Jurkat, Clone E6-1 (cell line): ENCODE data around the gene CEACAM19.
"Not testable (repeated sequence)": the region's sequence is repeated elsewhere in the genome, so short reads cannot be mapped to it uniquely, and the experiment has no call there.

Experiments
- DNase-seq: peaks from one replicate; pipeline ENCODE4 v3.0.0-alpha.2; 2011; ENCODE audit warnings: low read depth, low spot score
- H3K4me3 ChIP-seq: 2 replicates; pipeline ENCODE4 v1.5.1; 2011; ENCODE audit warnings: mild to moderate bottlenecking, low read length, control low read depth, moderate library complexity

CEACAM19 gene

GRCh38 chr19:44692379-44692721, 21.1 kb downstream of the CEACAM19 start:
- DNase-seq, result no peak
- no peak overlapping the region for H3K4me3 ChIP-seq

DNA sequence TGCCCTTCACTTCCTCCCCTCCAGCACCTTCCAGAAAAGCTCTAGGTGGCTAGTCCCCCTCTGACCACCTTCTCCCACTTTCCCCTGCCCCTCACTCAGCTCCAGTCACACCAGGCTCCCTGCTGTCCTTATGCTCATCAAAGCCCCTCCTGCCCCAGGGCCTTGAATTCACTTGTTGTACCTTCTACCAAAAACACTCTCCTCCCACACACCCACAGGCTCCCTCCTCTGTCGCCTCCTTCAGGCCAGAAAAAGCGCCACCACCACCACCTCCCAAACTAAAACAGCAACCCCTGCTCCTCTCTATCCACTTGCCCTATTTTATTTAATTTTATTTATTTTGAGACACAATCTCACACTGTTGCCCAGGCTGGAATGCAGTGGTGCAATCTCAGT, 22.9 kb downstream of the CEACAM19 start:
- H3K4me3 ChIP-seq, result no peak overlapping the region
- no peak for DNase-seq

DNA sequence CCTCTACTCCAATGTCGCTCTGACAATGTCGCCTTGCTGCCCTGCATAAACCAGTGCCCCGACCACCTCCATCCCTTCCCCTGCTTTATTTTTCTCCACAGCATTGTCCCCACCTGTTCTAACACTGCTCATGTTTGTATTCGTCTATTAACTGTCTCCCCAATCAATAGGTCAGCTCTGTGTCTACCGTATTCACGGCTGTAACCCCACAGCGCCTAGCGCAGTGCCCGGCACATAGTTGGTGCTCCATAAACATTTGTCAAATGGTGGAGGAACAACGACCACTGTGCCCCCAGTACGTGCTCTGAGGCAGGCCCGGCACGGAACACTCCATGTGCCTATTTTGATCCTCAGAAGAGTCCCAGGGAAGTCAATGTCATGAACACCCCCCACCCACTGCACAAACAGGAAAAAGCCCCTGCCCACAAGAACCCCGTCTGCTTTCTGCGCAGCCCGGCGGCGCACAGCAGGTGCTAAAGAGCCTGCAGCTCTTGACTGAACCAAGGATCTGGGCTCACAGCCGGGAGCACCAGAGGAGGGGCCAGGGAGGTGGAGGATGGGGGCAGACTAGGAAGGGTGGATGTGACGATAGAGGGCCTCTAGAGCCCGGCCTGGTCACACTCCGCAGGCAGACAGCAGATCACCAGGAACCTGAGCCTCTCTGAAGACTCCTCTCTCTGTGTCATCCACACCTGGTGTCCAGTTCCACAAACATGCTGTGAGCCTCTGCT, 25.8 kb downstream of the CEACAM19 start:
- no peak overlapping the region for H3K4me3 ChIP-seq
- no peak for DNase-seq

DNA sequence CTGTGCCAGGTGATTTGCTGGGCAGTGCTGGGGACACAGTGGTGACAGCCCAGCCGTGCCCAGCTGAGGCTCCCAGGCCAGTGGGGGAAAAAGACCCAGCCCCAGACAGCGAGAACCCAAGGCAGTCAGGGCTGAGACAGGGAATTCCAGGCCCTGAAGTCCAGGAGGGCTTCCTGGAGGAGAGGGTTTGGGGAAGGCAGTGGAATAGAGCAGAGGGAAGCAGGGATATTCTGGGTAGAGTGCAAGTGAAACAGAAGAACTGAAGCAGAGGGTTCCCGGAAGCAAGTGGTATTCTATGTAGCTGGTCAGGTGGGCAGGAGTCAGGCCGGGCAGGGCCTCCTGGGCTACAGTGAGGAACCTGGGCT, 26.4 kb downstream of the CEACAM19 start:
- no peak overlapping the region for H3K4me3 ChIP-seq
- DNase-seq, result no peak

DNA sequence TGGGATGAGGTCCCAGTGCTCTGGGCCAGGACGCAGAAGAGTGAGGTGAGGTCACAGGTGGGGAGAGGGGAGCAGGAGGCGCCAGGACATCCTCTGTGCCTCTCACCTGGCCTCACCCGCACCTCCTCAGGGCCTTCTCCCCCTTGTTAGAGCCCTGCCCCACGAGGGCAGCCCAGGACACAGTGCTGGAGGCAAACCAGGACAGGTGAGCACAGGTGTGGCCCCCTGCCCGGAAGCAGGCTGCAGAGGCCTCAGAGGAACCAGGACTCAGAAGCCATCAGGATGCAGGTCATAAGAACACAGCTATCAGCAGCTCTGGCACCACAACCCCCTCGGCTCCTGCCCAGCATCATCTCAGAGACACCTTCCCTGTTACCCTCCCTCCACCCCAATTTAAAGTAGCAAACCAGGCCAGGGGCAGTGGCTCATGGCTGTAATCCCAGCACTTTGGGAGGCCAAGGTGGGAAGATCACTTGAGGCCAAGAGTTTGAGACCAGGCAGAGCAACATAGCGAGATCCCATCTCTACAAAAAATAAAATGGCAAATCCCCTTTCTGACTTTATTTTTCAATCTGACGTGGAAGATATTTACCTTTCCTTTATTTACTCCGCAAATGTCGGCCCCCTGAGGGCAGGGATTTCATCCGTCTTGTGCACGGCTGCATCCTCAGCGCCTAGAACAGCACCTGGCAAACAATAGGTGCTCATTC, 27.4 kb downstream of the CEACAM19 start, which contains the start of gene CEACAM16:
Gene CEACAM16 (plus strand): TSS at position 660 of the 710 bp plus-strand sequence. CDS start 2,306 bp downstream, outside the sequence.
- H3K4me3 ChIP-seq, result no peak within 1 kb of the TSS
- DNase-seq, result no peak

- no peak for DNase-seq
- H3K4me3 ChIP-seq, result no peak overlapping the region
These were observed 29.3 kb downstream of the CEACAM19 start for GRCh38 chr19:44700547-44700946.

DNA sequence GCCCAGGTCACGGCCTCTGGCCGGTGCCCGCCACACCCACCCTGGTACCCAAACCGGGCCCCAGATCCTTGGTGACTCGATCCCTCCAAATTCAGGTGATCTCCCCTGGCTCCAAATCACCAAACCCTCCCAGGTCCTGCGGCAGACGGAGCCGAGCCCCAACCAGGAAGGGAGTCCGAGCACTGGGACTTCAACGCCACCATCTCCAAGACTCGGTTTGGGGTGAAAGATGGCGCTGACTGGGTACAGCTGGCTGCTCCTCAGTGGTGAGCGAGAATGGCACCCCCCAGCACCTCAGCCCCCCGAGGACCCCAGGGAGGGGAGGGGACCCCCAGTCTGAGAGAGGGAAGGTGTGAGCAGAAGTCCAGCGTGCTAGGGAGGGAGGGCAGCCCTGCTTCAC, 29.9 kb downstream of the CEACAM19 start:
- no peak overlapping the region for H3K4me3 ChIP-seq
- DNase-seq, result no peak

DNA sequence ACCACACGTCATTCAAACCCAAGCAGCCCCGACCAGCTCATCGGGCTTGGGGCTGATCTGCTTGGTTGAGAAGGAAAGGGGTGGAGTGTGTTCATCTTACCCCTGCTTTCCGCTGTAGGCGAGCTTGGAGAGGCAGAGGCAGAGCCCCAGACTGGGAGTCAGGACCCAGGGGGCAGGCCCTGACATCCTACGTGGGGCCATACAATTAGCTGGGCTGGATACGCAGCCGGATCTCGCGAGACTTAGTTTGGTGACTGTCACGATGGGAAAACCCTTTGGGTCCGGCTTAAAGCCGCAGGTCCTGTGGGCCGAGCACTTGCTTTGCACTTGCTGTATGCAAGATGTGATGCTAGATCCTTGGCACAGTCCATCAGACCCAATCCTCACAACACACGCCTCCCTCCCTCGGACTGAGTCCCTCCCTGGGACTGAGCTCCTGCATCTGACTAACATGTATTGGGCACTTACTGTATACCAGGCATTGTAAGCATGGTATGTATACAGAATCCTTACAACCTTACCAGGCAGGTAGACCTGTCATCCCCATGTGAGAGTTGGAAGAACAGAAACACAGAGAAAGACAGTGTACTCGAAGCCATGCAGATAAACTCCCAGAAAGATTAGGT, 31.4 kb downstream of the CEACAM19 start:
- no peak for DNase-seq
- H3K4me3 ChIP-seq, result no peak overlapping the region

- H3K4me3 ChIP-seq, result no peak overlapping the region
- DNase-seq, result no peak
These were observed 32.2 kb downstream of the CEACAM19 start for GRCh38 chr19:44703336-44704078.

DNA sequence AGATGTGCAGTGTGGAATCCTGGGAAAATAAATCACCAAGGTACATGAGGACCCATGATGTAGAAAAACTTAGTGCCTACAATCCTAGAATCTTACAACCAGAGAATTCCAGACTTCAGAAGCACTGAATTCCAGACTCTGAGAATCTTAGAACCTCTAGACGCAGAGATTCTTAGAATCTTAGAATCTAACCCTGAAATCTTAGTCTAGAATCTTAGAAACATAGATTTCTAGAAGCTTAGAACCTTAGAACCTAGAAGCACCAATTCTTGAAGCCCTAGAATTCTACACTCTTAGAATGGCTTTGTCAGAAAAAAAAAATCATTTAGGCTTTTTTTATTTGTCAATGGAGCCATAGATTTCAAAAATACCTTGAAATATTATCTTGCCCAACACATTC, 33.7 kb downstream of the CEACAM19 start:
- H3K4me3 ChIP-seq, result no peak overlapping the region
- no peak for DNase-seq

DNA sequence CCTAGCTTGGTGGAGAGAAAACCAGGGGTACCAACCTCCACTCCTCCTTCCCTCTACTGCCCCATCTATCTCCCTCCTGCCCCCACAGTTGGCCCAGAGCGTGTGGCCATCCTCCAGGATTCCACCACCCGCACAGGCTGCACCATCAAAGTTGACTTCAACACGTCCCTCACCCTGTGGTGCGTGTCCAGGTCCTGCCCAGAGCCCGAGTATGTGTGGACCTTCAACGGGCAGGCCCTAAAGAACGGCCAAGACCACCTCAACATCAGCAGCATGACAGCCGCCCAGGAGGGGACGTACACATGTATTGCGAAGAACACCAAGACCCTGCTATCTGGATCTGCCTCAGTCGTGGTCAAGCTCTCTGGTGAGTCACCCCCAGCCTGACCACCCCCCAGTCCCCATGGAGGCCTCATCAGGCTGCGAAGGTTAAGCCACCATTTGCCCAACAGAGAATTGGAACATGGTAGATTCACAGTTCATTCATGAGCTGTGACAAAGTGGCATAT, 34.3 kb downstream of the CEACAM19 start:
- no peak for DNase-seq
- no peak overlapping the region for H3K4me3 ChIP-seq

DNA sequence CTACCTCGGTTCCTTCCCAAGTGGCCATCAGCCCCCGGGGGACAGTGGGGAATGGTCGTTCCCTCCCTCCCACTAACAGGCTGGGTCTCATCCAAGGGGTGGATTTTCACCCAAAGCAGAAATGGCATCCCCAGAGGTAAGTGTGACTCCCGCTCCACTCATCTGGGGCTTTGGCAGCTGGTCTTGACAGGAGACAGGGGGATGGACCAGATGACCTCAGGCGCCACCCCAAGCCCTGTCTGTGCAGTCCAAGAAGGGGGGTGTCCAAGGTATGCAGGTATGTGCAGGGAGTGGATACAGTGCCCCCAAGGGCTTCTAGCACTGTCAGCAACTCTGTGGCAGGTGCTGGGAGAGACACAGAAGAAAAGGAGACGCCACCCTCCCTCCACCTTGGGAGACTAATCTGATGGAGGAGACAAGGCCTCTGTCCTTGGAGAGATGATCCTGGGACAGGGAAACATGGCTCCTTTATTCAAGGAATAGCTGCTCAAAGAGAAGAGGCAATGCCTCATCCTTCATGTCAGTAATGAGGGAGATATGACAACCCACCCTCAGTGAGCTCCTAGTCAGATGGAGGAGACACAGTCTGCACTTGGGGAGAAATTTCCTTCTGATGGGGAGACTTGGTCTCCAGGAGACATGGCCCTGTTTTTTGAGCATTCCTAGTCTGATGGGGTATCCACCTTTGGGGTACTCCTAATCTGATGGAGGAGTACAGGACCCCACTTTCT, 35.4 kb downstream of the CEACAM19 start:
- no peak overlapping the region for H3K4me3 ChIP-seq
- no peak for DNase-seq

DNA sequence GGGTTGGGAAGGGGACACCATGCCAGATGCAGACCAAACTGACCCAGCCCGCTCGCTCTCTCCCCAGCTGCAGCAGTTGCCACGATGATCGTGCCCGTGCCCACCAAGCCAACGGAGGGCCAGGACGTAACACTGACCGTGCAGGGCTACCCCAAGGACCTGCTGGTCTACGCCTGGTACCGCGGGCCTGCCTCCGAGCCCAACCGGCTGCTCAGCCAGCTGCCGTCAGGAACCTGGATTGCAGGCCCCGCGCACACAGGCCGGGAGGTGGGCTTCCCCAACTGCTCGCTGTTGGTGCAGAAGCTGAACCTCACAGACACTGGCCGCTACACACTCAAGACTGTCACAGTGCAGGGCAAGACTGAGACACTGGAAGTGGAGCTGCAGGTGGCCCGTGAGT, 36.5 kb downstream of the CEACAM19 start:
- no peak for DNase-seq

DNA sequence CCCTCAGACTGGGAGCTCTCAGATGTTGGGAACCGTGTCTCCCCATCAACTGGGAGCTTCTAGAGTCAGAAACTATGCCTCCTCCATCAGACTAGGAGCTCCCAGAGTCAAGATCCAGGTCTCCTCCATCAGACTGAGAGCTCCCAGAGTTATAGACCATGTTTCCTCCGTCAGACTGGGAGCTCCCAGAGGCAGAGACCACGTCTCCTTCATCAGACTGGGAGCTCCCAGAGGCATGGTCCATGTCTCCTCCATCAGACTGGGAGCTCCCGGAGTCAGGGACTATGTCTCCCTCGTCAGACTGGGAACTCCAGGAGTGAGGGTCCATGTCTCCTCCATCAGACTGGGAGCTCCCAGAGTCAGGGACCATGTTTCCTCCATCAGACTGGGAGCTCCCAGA, 37.7 kb downstream of the CEACAM19 start:
- no peak overlapping the region for H3K4me3 ChIP-seq
- DNase-seq, result no peak

More for the DNA sequence above, 36.5 kb downstream of the CEACAM19 start:
- no peak overlapping the region for H3K4me3 ChIP-seq

DNA sequence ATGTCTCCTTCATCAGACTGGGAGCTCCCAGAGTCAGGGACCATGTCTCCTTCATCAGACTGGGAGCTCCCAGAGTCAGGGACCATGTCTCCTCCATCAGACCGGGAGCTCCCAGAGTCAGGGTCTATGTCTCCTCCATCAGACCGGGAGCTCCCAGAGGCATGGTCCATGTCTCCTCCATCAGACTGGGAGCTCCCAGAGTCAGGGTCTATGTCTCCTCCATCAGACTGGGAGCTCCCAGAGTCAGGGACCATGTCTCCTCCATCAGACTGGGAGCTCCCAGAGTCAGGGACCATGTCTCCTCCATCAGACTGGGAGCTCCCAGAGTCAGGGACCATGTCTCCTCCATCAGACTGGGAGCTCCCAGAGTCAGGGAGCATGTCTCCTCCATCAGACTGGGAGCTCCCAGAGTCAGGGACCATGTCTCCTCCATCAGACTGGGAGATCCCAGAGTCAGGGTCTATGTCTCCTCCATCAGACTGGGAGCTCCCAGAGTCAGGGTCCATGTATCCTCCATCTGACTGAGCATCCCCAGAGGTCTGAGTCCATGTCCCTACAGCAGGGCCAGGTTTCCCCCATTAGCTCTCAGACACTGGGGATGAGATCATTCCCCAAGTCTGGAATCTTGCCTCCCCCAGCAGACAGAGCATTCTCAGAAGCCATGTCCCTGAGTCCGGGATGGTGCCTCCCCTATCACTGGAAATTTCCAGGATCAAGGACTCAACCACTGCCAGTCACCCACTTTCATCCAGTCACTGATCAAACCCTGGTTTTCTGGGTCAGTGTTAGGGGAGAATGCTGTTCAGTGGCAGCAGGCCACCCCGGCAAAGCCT, 38.4 kb downstream of the CEACAM19 start:
- DNase-seq, H3K4me3 ChIP-seq: not testable (repeated sequence)

- no peak overlapping the region for H3K4me3 ChIP-seq
- no peak for DNase-seq
These were observed 39.2 kb downstream of the CEACAM19 start for GRCh38 chr19:44710483-44710882.

- H3K4me3 ChIP-seq, result no peak overlapping the region
- no peak for DNase-seq
These were observed 41.7 kb downstream of the CEACAM19 start for GRCh38 chr19:44712864-44713515.
